HEK293T (cell line): Measurements from ENCODE around the gene GABRG1.
A peak's percentile ranks its signal among the peaks of the same experiment; 100 is the strongest.

Experiments
- CTCF ChIA-PET: fragments of 350-600 bp; formaldehyde crosslinking; extraction: SDS; loops from one replicate; lab custom pipeline; 2021; ENCODE audit warnings: antibody characterized with exemption, inconsistent platforms; lab: Yijun Ruan, JAX
- POLR2A ChIA-PET: fragments of 350-600 bp; formaldehyde crosslinking; extraction: SDS; loops from one replicate; lab custom pipeline; 2020; ENCODE audit warnings: antibody characterized with exemption, inconsistent platforms; lab: Yijun Ruan, JAX
- DNase-seq: peaks from one replicate; pipeline ENCODE4 v3.0.0; 2012; ENCODE audit warnings: mixed read lengths; ENCODE audit errors: extremely low spot score
- ARNT ChIP-seq: fragments of 450-650 bp; IDR thresholded peaks from 2 replicates; pipeline ENCODE4 v1.6.1; 2017; ENCODE audit warnings: mild to moderate bottlenecking
- BHLHE40 ChIP-seq: fragments of 450-650 bp; IDR thresholded peaks from 2 replicates; pipeline ENCODE4 v1.6.1; 2016; ENCODE audit warnings: mild to moderate bottlenecking, moderate library complexity, borderline replicate concordance
- CTBP1 ChIP-seq: fragments of 450-650 bp; IDR thresholded peaks from 2 replicates; pipeline ENCODE4 v1.6.1; 2016; ENCODE audit warnings: borderline replicate concordance
- ELF4 ChIP-seq: fragments of 450-650 bp; IDR thresholded peaks from 2 replicates; pipeline ENCODE4 v1.6.1; 2017; ENCODE audit warnings: antibody characterized with exemption
- FOXA1 ChIP-seq: fragments of 450-650 bp; IDR thresholded peaks from 2 replicates; pipeline ENCODE4 v1.6.1; 2016; ENCODE audit warnings: mild to moderate bottlenecking
- FOXK2 ChIP-seq: fragments of 450-650 bp; IDR thresholded peaks from 2 replicates; pipeline ENCODE4 v1.6.1; 2016; ENCODE audit warnings: mild to moderate bottlenecking
- FOXM1 ChIP-seq: fragments of 450-650 bp; IDR thresholded peaks from 2 replicates; pipeline ENCODE4 v1.6.1; 2017; ENCODE audit warnings: mild to moderate bottlenecking, borderline replicate concordance
- HDGF ChIP-seq: fragments of 450-650 bp; IDR thresholded peaks from 2 replicates; pipeline ENCODE4 v1.6.1; 2017; ENCODE audit warnings: antibody characterized with exemption, borderline replicate concordance
- L3MBTL2 ChIP-seq: fragments of 450-650 bp; conservative IDR thresholded peaks from 2 replicates; pipeline ENCODE4 v1.6.1; 2016; ENCODE audit warnings: mild to moderate bottlenecking
- LEF1 ChIP-seq: fragments of 450-650 bp; IDR thresholded peaks from 2 replicates; pipeline ENCODE4 v1.6.1; 2017; ENCODE audit warnings: mild to moderate bottlenecking, borderline replicate concordance
- NFRKB ChIP-seq: fragments of 450-650 bp; IDR thresholded peaks from 2 replicates; pipeline ENCODE4 v1.6.1; 2016; ENCODE audit warnings: mild to moderate bottlenecking, moderate library complexity
- SP1 ChIP-seq: fragments of 450-650 bp; IDR thresholded peaks from 2 replicates; pipeline ENCODE4 v1.6.1; 2017
- SUZ12 ChIP-seq: fragments of 450-650 bp; IDR thresholded peaks from 2 replicates; pipeline ENCODE4 v1.6.1; 2016; ENCODE audit warnings: mild to moderate bottlenecking
- TARDBP ChIP-seq: fragments of 450-650 bp; IDR thresholded peaks from 2 replicates; pipeline ENCODE4 v1.6.1; 2016
- ZNF384 ChIP-seq: fragments of 450-650 bp; IDR thresholded peaks from 2 replicates; pipeline ENCODE4 v1.6.1; 2016
- TF ChIP-seq, protein P1 (sequence below): fragments of 450-650 bp; IDR thresholded peaks from 2 replicates; pipeline ENCODE4 v1.6.1; 2016

The GABRG1 gene

DNA sequence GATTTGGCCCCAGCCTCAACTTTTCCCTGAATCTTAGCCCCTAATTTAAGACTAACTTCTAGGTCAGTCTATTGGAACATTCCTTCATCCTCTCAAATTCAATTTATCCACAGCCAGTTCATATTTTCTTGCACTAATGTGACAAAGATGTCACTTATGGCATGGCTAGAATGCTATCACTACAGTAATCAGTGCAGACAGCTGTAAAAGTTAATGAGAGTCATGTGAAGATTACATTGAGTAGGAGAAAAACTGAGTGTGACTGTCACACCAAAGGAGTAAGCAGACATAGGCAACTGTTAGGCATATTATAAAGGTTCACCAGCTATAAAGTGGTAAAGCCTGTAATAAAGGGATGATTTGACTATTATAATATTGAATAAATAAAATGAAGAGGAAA, 42.6 kb downstream of the GABRG1 start:
- TF ChIP-seq ELF4 (no peak), ZNF384 (no peak), BHLHE40 (no peak), TARDBP (no peak), ARNT (no peak), FOXA1 (no peak), FOXM1 (no peak), FOXK2 (no peak), L3MBTL2 (no peak), LEF1 (no peak), HDGF (no peak), SP1 (no peak), SUZ12 (no peak), NFRKB (no peak), CTBP1 (no peak)
- TF ChIP-seq, protein P1, sequence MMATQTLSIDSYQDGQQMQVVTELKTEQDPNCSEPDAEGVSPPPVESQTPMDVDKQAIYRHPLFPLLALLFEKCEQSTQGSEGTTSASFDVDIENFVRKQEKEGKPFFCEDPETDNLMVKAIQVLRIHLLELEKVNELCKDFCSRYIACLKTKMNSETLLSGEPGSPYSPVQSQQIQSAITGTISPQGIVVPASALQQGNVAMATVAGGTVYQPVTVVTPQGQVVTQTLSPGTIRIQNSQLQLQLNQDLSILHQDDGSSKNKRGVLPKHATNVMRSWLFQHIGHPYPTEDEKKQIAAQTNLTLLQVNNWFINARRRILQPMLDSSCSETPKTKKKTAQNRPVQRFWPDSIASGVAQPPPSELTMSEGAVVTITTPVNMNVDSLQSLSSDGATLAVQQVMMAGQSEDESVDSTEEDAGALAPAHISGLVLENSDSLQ = no peak
- ChIA-PET POLR2A (no interaction called here), CTCF (no interaction called here)
- DNase-seq = no peak

GRCh38 chr4:46073778-46074177, 50.1 kb downstream of the GABRG1 start:
- peak; percentile 1 for DNase-seq
- CTCF ChIA-PET = no interaction called here
- no peak for TF ChIP-seq NFRKB
- no peak for TF ChIP-seq L3MBTL2
- TF ChIP-seq FOXM1 = no peak
- TF ChIP-seq, protein P1 = no peak
- no peak for TF ChIP-seq ELF4
- TF ChIP-seq CTBP1 = no peak
- TF ChIP-seq LEF1 = no peak
- no peak for TF ChIP-seq BHLHE40
- no peak for TF ChIP-seq FOXK2
- no peak for TF ChIP-seq SUZ12
- TF ChIP-seq ZNF384 = no peak
- TF ChIP-seq TARDBP = no peak
- no peak for TF ChIP-seq FOXA1
- no peak for TF ChIP-seq SP1
- TF ChIP-seq ARNT = no peak
- POLR2A ChIA-PET = no interaction called here

DNA sequence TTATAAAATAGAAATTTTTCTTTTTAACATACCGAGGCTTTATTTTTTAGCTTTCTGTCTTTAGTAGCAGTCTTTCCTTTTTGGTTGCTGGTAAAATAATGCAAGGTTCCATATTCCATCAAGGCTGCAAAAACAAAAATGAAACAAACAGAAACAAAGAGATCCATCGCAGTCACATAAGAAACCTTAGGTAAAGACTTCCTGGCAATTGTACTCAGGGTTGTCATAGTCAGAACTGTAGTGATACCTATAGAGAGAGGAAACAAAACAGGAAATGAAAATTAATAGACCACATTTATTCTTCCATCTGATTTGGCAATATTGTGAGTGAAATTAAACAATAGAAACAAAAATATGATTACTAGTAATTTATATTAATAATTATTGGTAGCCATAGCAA, 72.5 kb downstream of the GABRG1 start:
- CTCF ChIA-PET = no interaction called here
- DNase-seq = no peak
- TF ChIP-seq, protein P1 = no peak
- TF ChIP-seq BHLHE40 = no peak
- TF ChIP-seq CTBP1 = no peak
- TF ChIP-seq FOXA1 = no peak
- TF ChIP-seq LEF1 = no peak
- no peak for TF ChIP-seq HDGF
- no peak for TF ChIP-seq ZNF384
- no peak for TF ChIP-seq ELF4
- TF ChIP-seq NFRKB = no peak
- TF ChIP-seq FOXK2 = no peak
- TF ChIP-seq SUZ12 = no peak
- no peak for TF ChIP-seq SP1
- TF ChIP-seq ARNT = no peak
- no peak for TF ChIP-seq L3MBTL2
- no peak for TF ChIP-seq TARDBP
- POLR2A ChIA-PET = no interaction called here

DNA sequence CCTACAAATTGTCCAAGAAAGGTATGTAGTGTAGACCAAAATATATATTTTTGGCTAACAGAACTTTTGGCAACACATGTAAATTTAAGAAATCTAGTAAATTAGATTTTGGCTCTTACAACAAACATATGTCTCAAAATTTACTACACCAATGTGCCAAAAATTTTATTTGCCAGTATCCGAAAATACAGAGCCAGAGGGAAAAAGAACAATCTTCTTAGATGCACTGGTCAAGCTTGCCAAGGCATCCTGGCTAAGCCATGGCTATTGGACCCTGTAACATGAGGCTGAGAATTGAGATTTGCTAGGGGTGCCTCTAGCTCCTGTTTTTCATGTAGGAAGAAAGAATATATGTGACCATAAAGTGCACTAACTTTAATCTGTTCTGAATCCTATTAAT, 91.8 kb downstream of the GABRG1 start:
- POLR2A ChIA-PET = no interaction called here
- CTCF ChIA-PET = no interaction called here
- DNase-seq = no peak

DNA sequence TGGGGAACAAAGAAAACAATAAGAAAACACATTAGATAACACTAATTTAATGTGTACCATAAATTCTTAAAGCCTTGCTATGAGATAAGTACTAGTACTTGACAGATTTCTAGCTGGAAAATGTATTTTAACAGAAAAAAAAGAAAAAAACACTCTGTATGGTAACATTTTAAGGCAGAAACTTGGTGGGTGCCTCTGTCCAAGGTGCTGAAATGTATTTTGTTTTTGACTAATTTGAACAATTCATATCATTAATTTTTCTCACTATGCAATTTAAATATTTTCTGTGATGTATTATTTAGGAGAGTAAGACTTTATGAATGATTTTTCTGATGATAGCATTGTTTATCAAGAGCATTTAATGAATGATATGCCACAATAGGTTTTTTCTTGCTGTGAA, 107.5 kb downstream of the GABRG1 start:
- ChIA-PET CTCF (no interaction called here), POLR2A (no interaction called here)
- DNase-seq = no peak
- no peak for TF ChIP-seq BHLHE40
- no peak for TF ChIP-seq FOXK2
- TF ChIP-seq SP1 = no peak
- no peak for TF ChIP-seq NFRKB
- TF ChIP-seq FOXA1 = no peak
- no peak for TF ChIP-seq TARDBP
- no peak for TF ChIP-seq LEF1
- TF ChIP-seq SUZ12 = no peak
- TF ChIP-seq FOXM1 = no peak
- no peak for TF ChIP-seq CTBP1
- TF ChIP-seq L3MBTL2 = no peak
- TF ChIP-seq, protein P1 = no peak
- no peak for TF ChIP-seq ARNT

More for the DNA sequence above, 91.8 kb downstream of the GABRG1 start:
- TF ChIP-seq LEF1 = no peak
- no peak for TF ChIP-seq ZNF384
- no peak for TF ChIP-seq SUZ12
- TF ChIP-seq NFRKB = no peak
- TF ChIP-seq L3MBTL2 = no peak
- TF ChIP-seq FOXM1 = no peak
- TF ChIP-seq ELF4 = no peak
- TF ChIP-seq, protein P1 = no peak
- TF ChIP-seq FOXA1 = no peak
- TF ChIP-seq SP1 = no peak
- TF ChIP-seq ARNT = no peak
- no peak for TF ChIP-seq FOXK2
- no peak for TF ChIP-seq HDGF
- no peak for TF ChIP-seq CTBP1
- TF ChIP-seq BHLHE40 = no peak
- TF ChIP-seq TARDBP = no peak
